LNCaP clone FGC (cell line): Measurements from ENCODE around the gene SERPINI1.

Source experiments
- DNase-seq: peaks from one replicate; pipeline ENCODE4 v3.0.0-alpha.2; 2011; ENCODE audit warnings: low read depth
- H3K4me3 ChIP-seq: 2 replicates; pipeline ENCODE4 v1.5.1; 2011; ENCODE audit warnings: mild to moderate bottlenecking, low read depth, low read length, control low read depth
- TF ChIP-seq, protein P1 (sequence below): IDR thresholded peaks from 2 replicates; pipeline ENCODE4 v1.5.1; 2012; ENCODE audit warnings: mild to moderate bottlenecking; ENCODE audit not compliant: control insufficient read depth, insufficient read depth; ENCODE audit errors: extremely low read depth

Gene SERPINI1

GRCh38 chr3:167723025-167723512, 12.5 kb upstream of the SERPINI1 start:
- TF ChIP-seq, protein P1, sequence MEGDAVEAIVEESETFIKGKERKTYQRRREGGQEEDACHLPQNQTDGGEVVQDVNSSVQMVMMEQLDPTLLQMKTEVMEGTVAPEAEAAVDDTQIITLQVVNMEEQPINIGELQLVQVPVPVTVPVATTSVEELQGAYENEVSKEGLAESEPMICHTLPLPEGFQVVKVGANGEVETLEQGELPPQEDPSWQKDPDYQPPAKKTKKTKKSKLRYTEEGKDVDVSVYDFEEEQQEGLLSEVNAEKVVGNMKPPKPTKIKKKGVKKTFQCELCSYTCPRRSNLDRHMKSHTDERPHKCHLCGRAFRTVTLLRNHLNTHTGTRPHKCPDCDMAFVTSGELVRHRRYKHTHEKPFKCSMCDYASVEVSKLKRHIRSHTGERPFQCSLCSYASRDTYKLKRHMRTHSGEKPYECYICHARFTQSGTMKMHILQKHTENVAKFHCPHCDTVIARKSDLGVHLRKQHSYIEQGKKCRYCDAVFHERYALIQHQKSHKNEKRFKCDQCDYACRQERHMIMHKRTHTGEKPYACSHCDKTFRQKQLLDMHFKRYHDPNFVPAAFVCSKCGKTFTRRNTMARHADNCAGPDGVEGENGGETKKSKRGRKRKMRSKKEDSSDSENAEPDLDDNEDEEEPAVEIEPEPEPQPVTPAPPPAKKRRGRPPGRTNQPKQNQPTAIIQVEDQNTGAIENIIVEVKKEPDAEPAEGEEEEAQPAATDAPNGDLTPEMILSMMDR, result no peak
- DNase-seq, result no peak
- H3K4me3 ChIP-seq, result no peak overlapping the region

GRCh38 chr3:167723872-167724271, 11.6 kb upstream of the SERPINI1 start:
- TF ChIP-seq, protein P1, result no peak
- DNase-seq, result no peak
- no peak overlapping the region for H3K4me3 ChIP-seq

- TF ChIP-seq, protein P1, result no peak
- no peak overlapping the region for H3K4me3 ChIP-seq
- DNase-seq, result no peak
These were observed 7.3 kb upstream of the SERPINI1 start for GRCh38 chr3:167728176-167728575.

DNA sequence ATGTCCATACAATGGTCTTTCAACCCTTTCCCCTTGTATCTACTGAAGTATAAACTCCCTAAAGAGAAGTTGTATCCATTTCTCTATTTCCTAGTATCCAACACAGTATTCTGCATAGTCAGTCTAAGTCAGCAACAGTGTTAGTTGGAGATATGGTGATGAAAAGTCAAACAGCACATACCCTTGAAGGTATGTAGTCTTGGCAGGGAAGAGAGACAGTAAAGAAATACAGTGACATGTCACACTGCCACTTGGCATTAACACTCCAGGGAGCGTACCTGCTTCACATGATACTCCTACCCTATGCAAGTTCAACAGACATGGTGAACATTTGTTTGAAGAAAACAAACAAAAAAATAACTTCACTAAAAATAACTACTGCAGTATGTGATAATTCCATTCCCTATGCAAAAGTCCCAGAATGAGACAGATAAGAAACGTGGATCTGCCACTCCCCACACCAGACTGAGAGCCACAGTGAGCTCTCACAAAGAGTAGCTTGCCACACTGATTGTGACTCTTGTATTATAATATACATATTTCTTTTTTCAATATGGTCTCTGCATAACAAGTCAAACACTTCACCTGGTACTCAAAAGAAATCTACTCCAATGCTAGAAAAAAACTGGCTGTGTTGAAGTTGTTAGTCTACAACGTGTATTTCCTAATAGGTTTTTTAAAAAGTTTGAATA, 6.7 kb upstream of the SERPINI1 start:
- no peak overlapping the region for H3K4me3 ChIP-seq
- TF ChIP-seq, protein P1, result no peak
- DNase-seq, result no peak

DNA sequence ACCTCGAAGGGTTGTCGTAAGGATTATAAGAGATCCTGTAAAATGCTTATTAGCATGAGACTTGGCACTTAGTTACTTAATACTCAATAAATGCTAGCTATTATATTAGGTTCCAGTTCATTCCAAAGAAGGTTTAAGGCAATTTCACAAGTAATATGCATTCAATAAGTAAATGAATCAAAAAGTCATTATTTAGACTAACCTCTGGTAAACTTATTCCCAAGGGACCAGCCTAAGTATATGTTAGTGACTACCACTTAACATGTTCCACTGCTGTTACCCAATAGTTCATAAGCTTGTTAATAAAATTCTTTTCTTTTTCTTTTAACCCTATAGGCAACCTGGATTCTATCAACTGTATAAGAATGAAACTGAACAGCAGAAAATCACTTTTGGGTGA, 5.9 kb upstream of the SERPINI1 start:
- DNase-seq, result no peak
- TF ChIP-seq, protein P1, result no peak
- H3K4me3 ChIP-seq, result no peak overlapping the region

GRCh38 chr3:167731393-167731792, 4.1 kb upstream of the SERPINI1 start:
- DNase-seq, result no peak
- TF ChIP-seq, protein P1, result no peak
- no peak overlapping the region for H3K4me3 ChIP-seq
